HFF-Myc (cell line): ENCODE results near the gene IPCEF1.

Experiments
- DNase-seq: peaks from one replicate; pipeline ENCODE4 v3.0.0-alpha.2; 2011; ENCODE audit warnings: low read depth; ENCODE audit errors: extremely low read depth
- H3K4me3 ChIP-seq: replicated peaks from 2 replicates; pipeline ENCODE4 v1.5.1; 2011; ENCODE audit warnings: low read depth, mild to moderate bottlenecking, control low read depth, low read length
- CTCF ChIP-seq: IDR thresholded peaks from 2 replicates; pipeline ENCODE4 v1.5.1; 2012; ENCODE audit warnings: mild to moderate bottlenecking, low read depth, low read length, control low read depth; ENCODE audit errors: missing control alignments

The IPCEF1 gene

GRCh38 chr6:154167126-154167525 is 189.5 kb downstream of the IPCEF1 start:
- no peak overlapping the region for H3K4me3 ChIP-seq
- TF ChIP-seq CTCF, result no peak
- no peak for DNase-seq

GRCh38 chr6:154166140-154166539 is 190.5 kb downstream of the IPCEF1 start:
- no peak for DNase-seq
- TF ChIP-seq CTCF, result no peak
- H3K4me3 ChIP-seq, result no peak overlapping the region

GRCh38 chr6:154165478-154165877 is 191.1 kb downstream of the IPCEF1 start:
- H3K4me3 ChIP-seq, result no peak overlapping the region
- DNase-seq, result no peak
- TF ChIP-seq CTCF, result no peak

DNA sequence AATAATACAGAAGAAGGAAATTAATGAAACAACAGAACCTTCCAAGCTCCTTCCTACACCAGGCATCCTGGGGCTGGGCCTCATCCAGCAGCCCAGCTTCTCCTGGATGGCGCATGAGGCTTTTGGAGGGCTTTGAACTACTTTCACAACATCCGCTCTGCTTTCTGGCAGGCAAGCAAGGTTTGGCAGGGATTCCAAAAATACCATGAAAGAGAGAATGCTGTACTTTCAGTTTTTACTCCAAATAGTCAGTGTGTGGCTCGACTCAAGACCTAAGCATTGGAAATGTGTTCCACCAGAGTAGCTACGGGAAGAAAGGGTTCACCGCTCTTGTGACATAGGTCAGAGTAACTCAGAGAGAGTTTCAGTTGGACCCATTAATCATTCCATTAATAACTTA is 192.2 kb downstream of the IPCEF1 start:
- DNase-seq, result no peak
- no peak overlapping the region for H3K4me3 ChIP-seq

GRCh38 chr6:154161689-154162088 is 194.9 kb downstream of the IPCEF1 start:
- DNase-seq, result no peak

More for the DNA sequence above, 192.2 kb downstream of the IPCEF1 start:
- no peak for TF ChIP-seq CTCF

DNA sequence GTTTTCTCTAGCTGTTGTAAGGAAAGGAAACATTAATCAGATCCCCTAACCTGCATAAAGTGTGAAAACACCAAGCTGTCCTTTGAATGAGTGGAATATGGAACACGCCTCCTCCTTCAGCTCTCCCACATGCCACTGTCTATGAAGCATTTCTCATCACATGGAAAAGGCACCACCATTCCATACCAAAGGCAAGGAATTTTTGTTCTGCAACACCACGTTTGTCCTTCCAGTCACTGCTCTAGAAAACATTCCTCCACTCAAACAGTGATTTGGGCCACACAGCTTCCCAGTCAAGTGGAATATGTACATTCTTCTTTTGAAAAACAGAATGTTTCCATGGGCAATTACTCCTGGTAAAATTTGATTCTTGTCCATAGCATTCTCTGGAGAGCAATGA is 197.5 kb downstream of the IPCEF1 start:
- DNase-seq, result no peak
- H3K4me3 ChIP-seq, result no peak overlapping the region
- no peak for TF ChIP-seq CTCF

More at GRCh38 chr6:154161689-154162088, 194.9 kb downstream of the IPCEF1 start:
- no peak for TF ChIP-seq CTCF
- no peak overlapping the region for H3K4me3 ChIP-seq

GRCh38 chr6:154157706-154158105 is 198.9 kb downstream of the IPCEF1 start:
- DNase-seq, result no peak
- H3K4me3 ChIP-seq, result no peak overlapping the region
- no peak for TF ChIP-seq CTCF
